SHP77 (cell line): Measurements from ENCODE around the gene BST1.

ENCODE experiments used
- DNase-seq, 2 experiments: peaks; one replicate each; lab custom pipeline; 2025; lab: John Stamatoyannopoulos, UW

Gene BST1

DNA sequence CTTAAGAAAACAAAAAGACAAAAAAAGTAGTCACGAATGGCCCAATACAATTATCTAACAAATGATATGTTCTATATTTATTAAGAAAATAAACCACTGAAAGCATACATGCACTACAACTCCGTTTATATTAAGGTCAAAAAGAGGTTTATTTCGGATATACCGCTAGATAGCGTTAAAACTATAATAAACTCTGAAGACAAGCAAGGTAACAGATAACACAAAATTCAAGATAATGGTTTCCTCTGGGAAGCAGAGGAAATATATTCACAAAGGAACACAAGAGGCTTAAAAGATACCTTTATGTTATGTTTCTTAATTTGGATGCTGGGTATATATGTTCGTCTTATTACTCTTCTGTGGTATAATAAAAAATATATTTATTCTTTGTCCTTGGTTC lies 26.0 kb upstream of the BST1 start:
- no peak for DNase-seq

DNA sequence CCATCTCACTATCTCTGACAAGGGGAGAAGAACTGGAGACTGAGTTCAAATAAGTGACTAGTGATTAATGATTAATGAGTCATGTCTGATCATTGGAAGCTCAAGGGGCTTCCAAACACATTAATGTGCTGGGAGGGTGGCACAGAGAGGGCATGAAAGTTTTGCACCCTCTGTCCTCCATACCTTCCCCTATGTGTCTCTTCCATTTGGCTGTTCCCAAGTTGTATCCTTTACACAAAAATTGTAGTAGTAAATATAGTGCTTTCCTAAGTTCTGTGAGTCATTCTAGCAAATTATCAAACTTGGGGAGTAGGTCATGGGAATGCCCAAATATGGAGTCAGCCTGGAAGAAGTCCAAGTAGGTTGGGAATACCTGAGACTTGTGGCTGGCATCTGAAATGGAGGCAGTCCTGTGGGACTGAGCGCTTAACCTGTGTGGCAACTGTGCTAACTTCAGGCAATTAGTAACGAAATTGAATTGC lies 25.3 kb upstream of the BST1 start:
- no peak for DNase-seq

DNA sequence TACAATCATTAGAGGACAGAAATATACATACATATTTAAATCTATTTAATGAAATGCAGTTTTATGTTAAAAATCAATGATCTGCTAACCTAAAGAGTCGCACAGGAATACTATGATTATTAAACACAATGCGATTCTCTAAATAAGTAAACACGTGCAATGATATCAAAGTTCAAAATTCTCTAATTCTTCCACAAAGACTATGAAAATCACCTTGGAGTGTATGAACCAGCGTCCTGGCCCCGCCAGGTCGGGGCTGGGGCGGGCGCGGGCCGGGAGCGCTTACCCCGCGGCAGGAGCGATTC lies 21.8 kb upstream of the BST1 start:
- no peak for DNase-seq

DNA sequence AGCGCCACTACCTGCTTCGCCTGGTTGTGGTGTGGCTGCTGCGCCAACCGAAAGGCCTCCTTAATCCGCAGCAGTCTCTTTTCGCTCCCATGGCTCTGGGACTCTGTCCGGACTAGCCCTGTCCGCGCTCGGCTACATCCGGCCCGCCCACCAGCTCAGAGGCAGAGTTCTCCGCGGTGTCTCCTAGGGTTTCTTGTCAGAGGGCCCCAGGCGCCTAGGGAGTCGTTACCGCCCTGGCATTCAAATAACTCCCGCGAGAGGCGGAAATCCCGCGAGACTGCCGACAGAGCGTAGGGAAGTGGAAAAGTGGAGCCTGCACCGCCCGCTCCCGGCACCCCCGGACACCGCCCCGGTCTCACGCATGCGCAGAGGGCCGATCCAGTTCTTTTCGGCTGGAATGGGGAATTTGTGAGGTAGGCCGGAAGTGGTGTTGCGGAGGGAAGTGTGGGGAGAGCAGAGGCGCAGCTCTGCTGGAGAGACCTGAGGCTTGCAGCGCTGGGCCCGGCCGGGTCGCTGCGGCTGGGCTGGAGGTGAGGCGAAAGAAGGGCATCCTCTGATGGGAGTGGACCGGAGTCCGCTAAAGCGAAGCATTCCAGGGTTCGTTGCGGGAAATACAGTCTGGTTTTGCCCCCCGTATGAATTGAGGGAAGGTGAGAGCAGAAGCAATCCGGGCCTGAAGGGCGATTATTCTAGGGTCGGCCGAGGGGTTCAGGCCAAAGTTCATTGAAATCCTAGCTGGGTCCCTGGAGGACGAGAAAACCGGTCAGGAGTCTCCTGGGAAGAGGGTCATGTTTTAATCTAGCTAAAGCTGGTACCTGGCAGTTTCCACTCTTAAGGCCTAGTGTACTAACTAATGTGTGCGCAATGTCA lies 21.3 kb upstream of the BST1 start, which contains the start of gene FAM200B:
Gene FAM200B, plus strand, starts transcription at position 456 of the 870 bp plus-strand sequence. CDS start 5,151 bp downstream, outside the sequence.
- DNase-seq: peak; percentile 80 to 90

DNA sequence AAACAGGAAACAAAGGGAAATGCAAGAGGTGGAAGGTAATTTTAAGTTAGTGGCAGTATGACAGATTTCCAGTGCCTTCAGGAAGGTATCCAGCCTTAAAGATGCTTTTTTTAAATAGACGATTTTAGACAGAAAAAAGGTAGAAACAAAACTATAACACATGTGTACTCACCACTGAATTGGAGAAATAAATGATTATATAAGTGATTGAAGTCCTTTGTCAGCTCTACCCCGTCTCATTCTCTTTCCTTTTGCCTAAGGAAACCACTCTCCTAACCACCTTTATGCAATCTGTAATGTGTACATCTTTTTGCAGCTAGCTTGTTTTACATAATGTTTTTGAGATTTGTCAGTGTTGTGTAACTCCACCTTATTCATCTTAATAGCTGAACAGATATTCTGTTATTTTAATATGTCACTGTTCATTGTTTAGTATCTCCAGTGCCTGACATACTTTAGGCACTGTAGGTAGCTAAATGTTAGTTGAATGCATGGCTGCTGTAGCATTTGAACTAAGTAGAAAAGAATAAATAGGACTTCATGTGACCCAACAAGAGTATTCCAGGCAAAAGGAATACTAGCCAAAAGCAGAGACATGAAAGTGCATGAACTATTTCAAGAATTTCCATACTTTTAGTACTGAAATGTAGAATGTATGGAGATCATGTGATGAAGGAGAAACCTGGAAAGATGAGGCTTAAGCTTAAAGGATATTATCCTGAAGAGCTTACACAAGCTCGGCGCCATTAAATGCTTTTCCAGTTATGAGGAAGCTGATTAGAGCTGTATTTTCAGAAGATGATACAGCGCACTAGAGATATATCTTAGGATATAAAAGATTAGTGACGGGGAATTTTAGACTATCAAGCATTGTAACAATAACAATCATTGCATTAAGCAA lies 20.4 kb upstream of the BST1 start:
- DNase-seq: no peak

DNA sequence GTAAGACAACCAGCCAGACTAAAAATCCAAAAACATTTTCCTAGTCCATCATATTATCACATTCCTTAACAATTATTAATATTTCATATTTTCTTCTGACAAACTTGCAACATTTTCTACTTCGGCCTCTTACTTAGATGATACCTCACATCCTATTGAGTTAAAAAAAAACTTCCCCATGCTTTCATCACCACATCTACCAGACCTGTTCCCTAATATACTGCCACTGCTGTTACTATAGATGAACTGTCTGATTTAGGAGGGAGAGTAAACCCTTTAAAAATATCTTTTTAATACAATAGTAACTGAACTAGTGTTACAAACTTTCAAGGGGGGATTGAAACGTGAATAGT lies 19.7 kb upstream of the BST1 start:
- DNase-seq: no peak

DNA sequence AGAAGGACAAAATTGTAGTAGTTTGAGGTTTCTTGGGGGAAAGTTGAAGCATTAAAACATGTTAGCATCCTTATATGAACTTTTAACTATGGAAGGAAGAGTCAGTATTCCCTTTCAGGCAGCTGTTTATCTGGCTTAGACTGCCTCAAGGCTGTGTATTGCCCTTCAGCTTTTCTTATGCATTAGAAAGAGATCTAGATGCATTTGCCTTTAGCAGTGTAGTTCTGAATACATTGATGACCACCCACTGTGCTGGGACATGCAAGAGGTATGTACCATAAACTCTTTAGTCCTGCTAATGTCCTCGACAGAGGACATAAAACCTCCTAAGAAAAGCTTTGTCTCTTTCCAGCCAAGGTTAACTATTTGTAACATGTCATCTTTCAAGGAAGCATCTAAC lies 18.4 kb upstream of the BST1 start:
- no peak for DNase-seq

DNA sequence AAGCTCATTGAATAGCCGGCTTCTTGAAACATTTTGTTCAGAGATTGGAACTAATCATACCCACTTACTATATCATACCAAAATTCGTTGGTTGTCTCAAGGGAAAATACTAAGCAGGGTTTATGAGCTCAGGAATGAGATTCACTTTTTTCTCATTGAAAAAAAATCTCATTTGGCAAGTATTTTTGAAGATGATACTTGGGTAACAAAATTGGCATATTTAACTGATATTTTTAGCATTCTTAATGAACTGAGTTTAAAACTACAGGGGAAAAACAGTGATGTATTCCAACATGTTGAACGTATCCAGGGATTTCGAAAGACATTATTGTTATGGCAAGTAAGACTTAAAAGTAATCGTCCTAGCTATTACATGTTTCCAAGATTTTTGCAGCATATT lies 14.8 kb upstream of the BST1 start:
- DNase-seq: no peak

DNA sequence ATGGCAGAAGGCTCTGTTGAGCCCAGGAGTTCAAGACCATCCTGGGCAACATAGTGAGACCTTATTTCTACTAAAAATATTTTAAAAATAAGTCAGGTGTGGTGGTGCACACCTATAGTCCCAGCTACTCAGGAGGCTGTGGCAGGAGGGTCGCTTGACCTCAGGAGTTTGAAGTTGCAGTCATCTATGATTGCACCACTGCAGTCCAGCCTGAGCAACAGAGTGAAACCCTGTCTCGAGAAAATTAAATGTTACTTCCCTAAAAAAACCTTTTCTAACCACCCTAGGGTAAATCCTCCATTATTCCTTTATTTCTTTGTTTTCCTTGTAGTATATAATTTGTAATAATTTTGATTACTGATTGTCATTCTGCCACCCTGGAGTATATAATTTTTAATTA lies 13.3 kb upstream of the BST1 start:
- DNase-seq: no peak

DNA sequence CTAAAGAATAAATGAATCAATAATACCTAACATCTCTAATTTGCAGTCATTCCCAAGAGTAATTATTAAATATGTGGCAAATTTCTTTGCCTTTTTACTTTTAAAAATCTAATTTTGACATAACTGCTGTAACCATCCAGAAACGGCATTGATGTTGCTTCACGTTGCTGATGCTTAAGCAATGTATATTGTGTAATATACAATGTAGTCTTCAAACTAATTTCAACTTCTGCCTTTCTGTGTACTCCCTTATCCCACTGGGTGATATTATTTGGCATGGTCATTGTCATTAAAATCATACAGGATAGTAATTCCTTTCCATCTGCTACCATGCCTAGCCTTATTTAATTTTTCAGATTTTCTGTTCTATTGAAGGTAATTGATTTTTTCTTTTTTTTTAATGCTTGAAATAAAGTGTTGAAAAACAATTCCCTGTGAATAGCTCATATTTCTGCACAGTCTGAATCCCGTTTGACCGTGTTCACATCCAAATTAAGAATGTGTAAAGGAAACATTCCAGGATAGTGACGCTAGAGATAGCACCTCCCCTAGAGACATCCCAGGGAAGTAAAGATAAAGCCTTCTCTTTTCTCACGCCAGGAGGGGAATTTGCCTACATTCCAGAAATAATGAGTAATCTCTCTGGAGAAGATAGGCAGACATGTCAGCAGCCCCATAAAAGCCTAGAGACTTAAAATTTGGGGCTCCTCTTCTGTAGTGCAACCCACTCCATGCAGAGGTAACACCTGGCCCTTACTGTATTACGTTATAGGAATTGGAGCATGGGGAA lies 12.7 kb upstream of the BST1 start:
- DNase-seq: no peak

DNA sequence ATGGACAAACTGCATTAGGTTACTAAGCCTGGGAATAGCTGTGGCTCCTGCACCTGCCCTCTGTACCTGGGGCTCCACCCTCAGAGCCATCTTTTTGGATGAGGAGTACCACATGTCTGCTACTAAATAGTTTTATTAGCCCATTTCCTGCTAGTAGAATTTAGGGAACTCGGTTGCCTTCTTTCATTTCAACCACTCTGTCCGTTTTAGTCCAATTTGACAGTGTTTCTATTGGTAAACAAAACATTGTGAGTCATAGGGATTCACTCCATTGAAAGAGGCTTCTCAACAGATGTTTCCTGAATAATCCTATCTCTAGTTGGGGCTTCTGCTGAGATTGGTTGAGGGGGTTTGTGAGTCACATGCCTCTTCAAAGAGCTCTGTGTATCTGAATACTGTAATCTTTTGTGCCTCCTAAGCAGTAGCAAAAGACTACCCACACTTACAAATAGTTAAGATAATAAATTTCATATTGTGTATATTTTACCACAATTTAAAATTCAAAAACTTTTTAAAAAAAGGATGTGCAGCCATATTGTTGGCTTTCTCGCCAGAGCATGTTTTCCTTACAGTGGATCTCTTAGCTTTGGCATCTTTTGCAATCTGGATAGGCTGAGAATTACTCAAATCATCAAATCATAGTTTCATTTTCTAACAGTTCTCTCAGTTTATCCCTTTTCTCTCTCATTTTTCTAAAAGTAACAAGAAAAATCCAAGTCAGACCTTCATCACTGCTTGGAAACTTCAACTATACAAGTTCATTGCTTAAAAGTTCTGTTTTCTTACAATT lies 11.3 kb upstream of the BST1 start:
- DNase-seq: no peak

DNA sequence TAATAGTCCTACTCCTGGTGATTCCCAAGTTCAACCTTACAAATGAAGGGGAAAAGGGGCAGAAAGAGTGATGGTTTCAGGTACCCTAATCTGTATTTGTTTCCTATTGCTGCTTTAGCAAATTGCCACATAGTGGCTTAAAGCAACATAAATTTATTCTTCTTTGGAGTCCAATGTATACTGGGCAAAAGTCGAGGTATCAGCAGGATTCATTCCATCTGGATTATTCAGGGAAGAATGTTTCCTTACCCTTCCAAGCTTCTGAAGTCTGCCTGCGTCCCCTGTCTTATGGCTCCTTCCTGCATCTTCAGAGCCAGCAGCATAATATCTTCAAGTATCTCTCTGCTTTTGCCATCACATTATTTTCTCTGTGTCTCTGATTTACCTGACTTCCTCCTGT lies 10.3 kb upstream of the BST1 start:
- no peak for DNase-seq

DNA sequence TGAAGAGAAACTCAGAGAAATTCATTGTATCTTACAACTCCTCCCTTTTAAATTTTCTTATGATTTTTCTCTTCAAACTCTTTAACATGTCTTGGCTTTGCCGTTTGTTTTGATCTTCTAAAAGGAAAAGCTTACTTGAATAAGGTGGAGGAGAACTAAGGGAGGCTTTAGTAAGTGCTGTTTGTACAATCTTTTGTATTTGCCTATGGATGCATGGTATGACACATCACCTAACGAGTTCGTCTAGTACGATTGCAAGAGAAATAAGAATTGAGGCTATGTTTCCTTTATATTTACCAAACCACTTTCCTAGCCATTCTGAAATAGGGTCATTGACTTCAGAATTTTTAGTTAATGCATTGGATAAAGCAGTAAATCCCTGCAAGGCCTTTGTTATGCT lies 8.4 kb upstream of the BST1 start:
- DNase-seq: no peak

DNA sequence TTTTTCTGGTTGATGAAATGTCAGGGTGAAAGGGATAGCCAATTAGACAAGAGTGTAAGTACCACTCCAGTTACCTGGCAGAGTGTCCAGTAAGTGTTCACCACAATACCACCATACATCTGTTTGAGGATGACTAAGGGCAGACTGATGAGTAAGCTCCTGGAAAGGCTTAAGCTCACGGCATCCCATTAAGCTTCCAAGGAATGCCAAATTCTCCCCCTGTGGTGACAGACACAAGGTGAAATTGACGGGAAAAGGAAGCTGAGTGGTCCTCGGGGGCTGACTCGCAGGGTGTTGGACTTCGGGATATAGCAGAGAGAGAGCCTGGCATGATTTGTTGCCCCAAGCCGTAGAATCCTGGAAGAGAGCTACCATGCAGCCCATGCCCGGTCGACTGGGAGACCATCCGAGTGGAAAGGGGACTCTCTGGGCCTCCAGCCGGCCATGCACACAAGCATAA lies 7.6 kb upstream of the BST1 start:
- DNase-seq: no peak

DNA sequence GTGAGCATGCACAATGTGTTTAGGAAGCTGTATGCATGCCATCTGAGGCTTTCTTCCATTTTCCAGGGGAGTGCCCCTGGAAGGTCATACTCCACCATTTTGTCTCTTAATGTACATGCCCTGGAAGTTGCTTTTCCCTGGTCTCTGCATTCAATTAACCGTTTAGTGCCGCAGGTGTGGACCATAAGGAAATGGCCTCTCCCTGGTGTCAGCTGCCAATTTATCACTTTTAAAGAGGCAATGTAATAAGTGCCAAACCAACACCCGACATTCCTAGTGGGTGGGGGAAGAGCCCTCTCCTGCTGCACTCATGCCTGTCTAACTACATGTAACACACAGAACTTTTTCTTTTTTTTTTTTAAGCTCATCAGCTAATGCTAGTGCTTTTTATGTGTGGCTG lies 7.1 kb upstream of the BST1 start:
- no peak for DNase-seq

DNA sequence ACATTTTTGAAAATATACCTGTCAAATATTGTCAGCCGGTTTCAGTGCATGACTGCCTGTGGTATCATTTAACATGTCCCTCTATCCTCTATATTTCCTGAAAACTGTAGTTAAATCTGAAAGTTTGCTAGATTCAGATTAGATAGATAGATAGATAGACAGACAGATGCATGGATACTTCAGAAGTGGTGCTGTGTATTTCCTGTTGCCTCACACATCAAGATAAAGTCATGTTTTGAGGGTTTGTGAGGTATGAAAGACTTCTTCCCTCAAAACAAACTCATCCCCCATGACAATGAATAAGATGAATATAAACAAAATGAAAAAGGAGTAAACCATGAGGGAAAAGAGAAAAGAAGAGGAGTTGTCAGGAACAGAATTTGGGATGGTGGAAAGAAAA lies 6.0 kb upstream of the BST1 start:
- DNase-seq: no peak

DNA sequence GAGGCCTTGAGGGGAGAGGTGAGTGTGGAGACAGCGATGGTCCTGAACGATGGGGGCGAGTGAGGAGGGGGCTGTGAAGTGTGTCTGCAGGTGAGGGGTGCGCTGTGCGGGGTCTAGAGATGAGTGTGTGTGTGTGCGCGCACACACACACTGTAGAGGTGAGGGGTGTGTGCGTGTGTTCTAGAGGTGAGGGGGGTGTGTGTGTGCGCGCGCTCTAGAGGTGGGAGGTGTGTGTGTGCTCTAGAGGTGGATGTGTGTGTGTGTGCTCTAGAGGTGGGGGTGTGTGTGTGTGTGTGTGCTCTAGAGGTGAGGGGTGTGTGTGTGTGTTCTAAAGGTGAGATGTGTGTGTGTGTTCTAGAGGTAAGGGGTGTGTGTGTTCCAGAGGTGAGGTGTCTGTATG lies 574 bp downstream of the BST1 start:
- DNase-seq: no peak

DNA sequence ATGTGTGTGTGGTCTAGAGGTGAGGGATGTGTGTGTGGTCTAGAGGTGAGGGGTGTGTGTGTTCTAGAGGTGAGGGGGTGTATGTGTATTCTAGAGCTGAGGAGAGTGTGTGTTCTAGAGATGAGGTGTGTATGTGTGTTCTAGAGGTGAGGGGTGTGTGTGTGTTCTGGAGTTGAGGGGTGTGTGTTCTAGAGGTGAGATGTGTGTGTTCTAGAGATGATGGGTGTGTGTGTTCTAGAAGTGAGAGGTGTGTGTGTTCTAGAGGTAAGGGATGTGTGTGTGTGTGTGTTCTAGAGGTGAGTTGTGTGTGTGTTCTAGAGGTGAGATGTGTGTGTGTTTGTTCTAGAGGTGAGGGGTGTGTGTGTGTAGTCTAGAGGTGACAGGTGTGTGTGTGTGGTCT lies 1.3 kb downstream of the BST1 start:
- no peak for DNase-seq

DNA sequence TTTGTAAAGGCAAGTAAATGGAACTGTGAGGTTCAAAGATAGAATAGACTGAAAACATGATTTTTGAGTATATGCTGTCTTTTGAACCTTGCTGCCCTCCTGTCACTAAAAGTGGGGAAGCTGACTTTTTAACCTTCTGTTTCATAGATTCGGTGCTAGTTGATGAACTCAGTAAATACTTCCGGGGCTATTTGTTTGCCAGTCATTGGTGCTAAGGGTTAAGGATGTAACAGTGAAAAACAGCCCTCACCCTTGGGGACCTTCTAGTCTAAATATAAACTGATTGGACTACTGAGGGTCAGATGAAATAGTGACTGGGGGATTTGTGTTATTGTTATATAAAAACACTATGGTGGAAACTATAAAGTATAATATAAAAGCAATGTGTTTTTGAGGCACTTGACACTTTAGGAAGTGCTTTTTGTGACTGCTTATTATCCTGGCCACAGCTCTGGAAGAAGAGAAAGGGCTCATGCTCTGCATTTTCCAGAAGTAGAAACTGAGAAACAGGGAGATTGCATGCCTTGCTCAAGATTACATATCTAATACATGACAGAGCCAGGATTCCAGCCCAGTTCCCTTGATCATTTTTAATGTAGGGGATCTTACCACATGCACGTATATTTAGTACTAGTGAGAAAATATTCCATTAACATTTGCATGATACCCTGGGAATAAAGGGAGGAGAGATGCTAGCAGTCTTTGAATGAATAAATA lies 3.9 kb downstream of the BST1 start:
- DNase-seq: no peak

DNA sequence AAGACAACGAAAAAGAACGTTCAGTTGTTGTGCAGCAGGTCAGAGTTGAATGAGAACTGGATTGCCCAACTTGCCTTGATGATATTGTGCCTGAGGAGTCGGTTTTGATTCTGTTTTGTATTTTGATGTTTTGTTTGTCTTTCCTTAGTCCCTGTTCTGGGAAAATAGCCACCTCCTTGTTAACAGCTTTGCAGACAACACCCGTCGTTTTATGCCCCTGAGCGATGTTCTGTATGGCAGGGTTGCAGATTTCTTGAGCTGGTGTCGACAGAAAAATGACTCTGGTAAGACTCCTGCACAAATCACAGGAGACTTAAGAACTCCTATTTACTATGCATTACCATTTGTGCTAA lies 4.5 kb downstream of the BST1 start:
- no peak for DNase-seq

DNA sequence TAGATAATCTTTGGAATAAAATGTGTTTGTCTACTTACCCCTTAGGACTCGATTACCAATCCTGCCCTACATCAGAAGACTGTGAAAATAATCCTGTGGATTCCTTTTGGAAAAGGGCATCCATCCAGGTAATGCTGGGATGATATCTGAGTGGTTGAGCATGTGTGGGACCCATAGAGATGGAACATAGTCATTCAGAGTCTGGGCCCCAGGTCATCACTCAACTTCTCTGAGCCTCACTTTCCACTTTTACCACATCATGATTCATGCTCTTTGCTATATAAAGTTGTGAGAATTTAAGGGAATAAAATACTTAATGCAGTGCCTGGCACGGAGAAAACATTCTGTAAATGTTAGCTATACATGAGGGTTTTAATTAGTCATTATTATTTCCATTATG lies 8.9 kb downstream of the BST1 start:
- no peak for DNase-seq
